ENCODE data around the gene RTP3.

Gene RTP3

GRCh38 chr3:46469680-46470357 is 28.0 kb upstream of the RTP3 start:
- no peak for DNase-seq

- no peak for DNase-seq
These were observed 26.9 kb upstream of the RTP3 start for GRCh38 chr3:46470831-46471230.

DNA sequence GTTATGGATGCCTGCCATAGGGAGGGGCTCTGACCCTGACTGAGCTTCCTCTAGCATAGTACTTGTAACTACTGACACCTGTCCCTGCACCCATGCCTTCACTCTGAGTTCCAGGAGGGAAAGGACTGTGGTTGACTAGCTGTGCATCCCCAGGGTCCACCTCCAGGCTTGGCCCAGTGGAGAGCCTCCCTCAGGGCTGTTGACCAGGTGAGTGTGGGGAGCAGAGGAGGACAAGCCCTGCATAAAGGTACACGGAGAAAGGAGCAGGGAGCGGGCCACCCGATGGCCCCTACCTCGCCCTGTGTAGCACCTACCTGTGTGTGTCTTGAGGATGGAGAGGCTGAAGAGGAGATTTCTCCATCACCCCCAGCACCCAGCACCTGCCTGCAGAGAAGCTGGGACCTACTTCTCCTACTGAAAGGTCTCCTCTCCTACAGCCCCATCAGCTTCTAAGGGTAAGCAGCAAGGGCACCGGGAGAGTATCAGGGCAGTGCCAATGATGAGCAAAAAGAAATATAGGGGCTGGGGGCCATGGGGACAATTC is 26.3 kb upstream of the RTP3 start:
- no peak for DNase-seq

DNA sequence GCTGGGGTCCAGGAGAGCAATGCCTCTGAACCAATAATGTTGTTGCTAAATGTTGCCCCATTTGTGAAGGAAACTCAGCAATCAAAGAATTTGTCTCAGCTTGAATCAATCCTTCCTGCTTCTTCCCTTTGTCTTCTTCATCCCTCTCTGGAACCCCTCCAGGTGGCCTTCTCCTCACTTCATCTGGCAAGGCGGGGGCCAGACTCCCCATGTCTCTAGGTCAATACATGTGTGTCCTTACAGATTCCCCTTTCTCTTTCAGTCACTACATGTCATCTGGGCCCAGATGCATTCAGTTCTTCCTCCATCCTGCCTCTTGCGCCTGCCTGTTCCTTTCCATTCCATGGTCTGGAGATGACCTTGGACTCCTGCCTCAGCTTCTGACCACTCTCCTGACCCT is 25.0 kb upstream of the RTP3 start:
- no peak for DNase-seq

- DNase-seq, result no peak
These were observed 20.6 kb upstream of the RTP3 start for GRCh38 chr3:46477145-46477544.

DNA sequence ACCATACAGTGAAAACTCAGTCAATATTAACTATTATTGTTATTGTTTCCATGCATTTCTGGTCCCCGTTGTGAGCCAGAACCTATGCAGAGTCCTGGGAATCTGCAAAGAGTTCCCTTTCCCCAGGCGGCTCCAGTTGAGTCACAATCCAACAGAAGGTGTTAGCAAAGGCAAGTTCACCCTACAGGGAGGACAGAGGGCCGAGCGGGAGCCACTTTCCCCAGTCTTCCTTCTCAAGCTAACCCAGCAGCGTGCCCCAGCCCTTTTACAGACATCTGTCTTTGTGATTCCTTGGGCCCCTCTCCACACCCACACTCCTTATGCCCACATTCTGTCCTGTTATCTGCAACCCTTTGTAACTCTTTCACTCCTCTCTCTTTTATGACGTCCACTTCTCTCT is 20.0 kb upstream of the RTP3 start:
- DNase-seq, result no peak

DNA sequence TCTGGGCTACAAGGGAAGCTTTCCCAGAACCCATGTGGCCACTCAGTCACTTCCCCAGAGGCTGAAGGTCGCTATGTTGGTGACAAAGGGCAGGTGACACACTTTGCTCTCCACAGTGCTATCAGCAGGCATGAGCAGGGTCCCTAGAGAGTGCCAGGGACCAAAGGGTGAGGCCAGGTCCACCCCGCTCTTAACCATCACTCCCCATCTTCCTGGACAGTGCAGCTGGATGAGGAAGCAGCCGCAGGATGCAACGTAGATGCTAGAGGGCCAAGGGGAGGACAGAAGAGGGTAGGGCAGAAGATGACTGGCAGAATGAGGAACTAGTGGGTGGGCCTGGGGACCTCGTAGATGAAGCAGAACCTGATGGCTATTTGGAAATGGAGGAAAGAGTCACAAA is 19.4 kb upstream of the RTP3 start:
- no peak for DNase-seq

- DNase-seq, result no peak
These were observed 18.8 kb upstream of the RTP3 start for GRCh38 chr3:46479021-46479420.

GRCh38 chr3:46479696-46480095 is 18.1 kb upstream of the RTP3 start:
- no peak for DNase-seq

DNA sequence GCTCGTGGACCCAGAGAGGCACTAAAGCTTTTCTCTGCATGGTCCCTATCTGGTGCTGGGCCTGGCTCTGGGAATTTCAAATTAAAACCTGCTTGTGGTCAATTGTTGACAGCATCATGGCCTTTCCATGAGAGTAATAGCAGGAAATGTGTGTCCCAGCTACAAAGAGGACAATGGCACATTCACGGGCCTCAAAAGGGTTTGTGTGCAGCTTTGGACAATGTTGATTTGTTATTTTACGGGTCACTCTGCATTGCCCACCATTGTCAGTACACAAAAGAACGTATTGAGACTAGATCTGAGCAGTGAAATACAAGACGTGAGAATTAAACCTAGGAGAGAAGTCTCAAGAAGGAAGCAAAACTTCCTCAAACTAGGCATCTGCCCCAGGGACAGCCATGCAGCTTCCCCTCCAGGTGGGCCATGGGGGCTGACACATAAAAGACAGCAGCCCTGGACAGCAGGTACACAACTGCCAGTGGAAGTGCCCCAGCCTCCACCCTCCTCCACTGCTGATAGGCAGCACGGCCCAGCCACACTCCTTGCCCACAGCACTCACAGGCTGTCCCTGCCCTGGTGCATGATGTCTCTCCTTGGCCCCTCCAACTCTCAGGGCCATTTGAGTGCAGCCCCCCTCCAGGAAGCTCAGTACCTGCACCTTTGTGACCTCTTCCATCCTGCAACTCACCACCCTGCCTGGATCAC is 17.1 kb upstream of the RTP3 start:
- DNase-seq, result no peak

DNA sequence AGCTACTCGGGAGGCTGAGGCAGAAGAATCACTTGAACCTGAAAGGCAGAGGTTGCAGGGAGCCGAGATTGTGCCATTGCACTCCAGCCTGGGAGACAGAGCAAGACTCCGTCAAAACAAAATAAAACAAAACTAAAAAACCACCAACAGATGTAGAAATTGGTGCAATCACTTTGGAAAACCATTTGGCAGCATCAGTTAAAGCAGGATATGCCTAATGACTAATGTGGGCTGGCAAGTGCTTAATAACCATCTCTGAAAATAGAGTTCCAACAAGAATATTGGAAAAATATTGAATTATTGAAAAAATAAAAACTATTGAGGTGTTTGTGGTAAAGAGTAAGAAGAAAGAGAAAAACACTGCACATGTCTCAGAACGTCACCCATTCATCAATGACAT is 16.1 kb upstream of the RTP3 start:
- no peak for DNase-seq

DNA sequence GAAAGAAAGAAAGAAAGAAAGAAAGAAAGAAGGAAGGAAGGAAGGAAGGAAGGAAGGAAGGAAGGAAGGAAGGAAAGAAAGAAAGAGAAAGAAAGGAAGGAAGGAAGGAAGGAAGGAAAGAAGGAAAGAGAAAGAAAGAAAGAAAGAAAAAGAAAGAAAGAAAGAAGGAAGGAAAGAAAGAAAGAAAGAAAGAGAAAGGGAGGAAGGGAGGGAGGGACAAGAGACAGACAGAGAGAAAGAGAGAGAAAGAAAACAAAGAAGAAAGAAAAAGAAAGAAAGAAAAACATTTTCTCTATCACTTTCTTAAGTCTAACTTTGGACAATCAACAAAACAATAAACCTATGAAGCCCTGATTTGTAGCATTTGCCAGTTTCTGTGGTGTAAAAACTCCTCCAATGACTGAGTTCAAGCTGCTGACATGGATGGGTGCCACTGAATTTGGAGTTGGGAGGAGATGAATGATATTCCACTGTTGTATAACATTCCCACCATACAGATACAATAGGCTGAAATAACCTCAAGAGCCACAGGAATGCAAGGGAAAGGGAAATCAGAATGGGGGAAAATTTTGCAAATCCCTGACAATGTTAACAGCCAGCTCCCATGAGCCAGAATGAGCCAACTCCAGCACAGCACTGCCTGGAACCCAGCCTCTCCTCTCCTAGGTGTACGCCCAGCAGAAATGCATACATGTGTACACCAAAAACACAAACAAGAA is 15.0 kb upstream of the RTP3 start:
- DNase-seq, result no peak

DNA sequence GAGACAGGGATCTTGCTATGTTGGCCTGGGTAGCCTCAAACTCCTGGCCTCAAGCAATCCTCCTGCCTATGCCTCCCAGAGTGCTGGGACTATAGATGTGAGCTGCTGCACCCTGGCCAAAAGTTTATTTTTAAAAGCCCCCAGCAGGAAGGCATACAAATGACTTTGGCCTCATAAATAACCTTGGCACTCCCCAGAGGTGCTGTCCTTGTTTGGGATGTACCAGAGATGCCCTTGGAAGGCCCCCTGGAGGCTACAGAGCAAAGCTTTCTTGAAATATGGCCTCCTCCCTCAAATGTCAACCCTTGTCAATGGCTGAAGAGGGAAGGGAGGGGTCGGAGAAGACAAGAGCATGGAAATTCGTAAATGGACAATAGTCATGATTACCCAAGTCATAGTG is 14.0 kb upstream of the RTP3 start:
- no peak for DNase-seq

- no peak for DNase-seq
These were observed 13.4 kb upstream of the RTP3 start for GRCh38 chr3:46484388-46484787.

- DNase-seq, result peak; percentile 14
These were observed 12.6 kb upstream of the RTP3 start for GRCh38 chr3:46484911-46485778.

GRCh38 chr3:46485779-46486175 is 12.0 kb upstream of the RTP3 start:
- no peak for DNase-seq

- DNase-seq, result peak; percentile 77
These were observed 8.9 kb upstream of the RTP3 start for GRCh38 chr3:46488735-46489361.

DNA sequence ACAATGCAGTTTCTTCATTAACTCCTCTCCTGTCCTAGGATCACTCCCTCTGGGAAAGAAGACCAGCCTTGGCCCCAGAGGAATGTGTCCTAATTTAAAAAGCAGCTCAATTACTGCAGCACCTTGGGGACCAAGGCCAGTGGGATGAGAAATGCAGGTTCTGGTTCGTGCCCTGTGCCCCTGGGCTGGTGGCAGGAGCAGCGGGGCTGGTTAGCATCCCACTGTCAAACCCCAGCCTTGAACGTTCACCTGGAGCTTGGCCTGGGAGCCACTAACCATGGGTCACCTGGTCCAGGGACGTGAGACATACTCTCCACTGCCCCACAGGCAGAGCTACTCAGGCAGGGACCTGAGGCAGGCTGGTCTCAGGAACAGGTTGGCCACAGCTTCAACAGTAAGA is 8.4 kb upstream of the RTP3 start:
- no peak for DNase-seq

DNA sequence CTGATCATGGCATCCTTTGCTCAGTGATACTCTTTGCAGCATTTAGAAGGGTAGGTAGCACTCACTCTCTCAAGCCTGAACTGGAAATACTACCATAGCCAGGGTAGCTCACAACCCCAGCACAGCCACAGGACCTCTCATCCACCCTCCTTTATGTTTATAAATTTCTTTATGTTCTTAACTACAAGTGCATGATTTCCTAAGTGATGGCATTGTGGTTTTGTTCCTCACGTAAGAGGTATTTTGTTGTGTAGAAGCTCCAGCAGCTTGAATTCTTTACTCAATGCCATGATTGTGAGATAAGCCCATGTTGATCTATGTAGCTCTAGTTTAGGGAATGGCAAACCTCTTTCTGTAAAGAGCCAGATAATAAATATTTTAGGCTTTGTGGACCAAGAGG is 7.9 kb upstream of the RTP3 start:
- no peak for DNase-seq

- no peak for DNase-seq
These were observed 7.3 kb upstream of the RTP3 start for GRCh38 chr3:46490338-46491084.
